CD4-positive, alpha-beta T cell (primary cell): ENCODE measurements around the gene CNNM1. TPM values are rescaled to one million over a fixed set of nuclear protein-coding genes. Genes with fewer than 3 reads are reported as not detected.

ENCODE experiments used
- ATAC-seq: fragments of 200-7000 bp; cut with Tn5 transposase; one replicate; pipeline ENCODE4 v1.10.0; 2022; ENCODE audit warnings: mild to moderate bottlenecking; ENCODE audit not compliant: poor library complexity
- CTCF ChIA-PET: fragments of 350-600 bp; sonication (Branson Sonifier 250); formaldehyde crosslinking; loops from one replicate; lab custom pipeline; 2021; ENCODE audit warnings: antibody characterized with exemption, inconsistent platforms; lab: Charles Lee
- POLR2A ChIA-PET: fragments of 350-600 bp; sonication (Branson Sonifier 250); formaldehyde crosslinking; loops from one replicate; lab custom pipeline; 2021; ENCODE audit warnings: antibody characterized with exemption, inconsistent platforms; lab: Charles Lee
- DNase-seq, 14 experiments: peaks; one replicate each; pipeline ENCODE4 v3.0.0-alpha.2; 2013 to 2020; ENCODE audit warnings: mixed read lengths in 2 of 14
- H3K27ac ChIP-seq, 2 donors: one replicate each; pipeline versions ENCODE4 v1.5.1 to v1.7.0; 2013; ENCODE audit warnings: low read length in 2 of 2, low read depth in 1 of 2, mild to moderate bottlenecking in 1 of 2
- H3K27me3 ChIP-seq, 2 experiments: 1 replicate in 1 of 2; 2 replicates in 1 of 2; pipeline versions ENCODE4 v1.6.1 to v1.7.0; 2013; ENCODE audit warnings: low read length in 2 of 2, control low read depth in 1 of 2, mild to moderate bottlenecking in 1 of 2, moderate library complexity in 1 of 2; ENCODE audit not compliant: insufficient read depth in 2 of 2, control insufficient read depth in 1 of 2
- H3K36me3 ChIP-seq: one replicate; pipeline ENCODE4 v1.6.1; 2013; ENCODE audit warnings: low read length, control low read depth; ENCODE audit not compliant: insufficient read depth
- H3K4me1 ChIP-seq: one replicate; pipeline ENCODE4 v1.6.1; 2013; ENCODE audit warnings: low read length, control low read depth; ENCODE audit not compliant: insufficient read depth
- H3K4me3 ChIP-seq: one replicate; pipeline ENCODE4 v1.5.1; 2013; ENCODE audit warnings: mild to moderate bottlenecking, low read length, moderate library complexity
- H3K9me3 ChIP-seq, 2 experiments: 1 replicate in 1 of 2; 2 replicates in 1 of 2; pipeline versions ENCODE4 v1.6.1 to v1.7.0; 2013; ENCODE audit warnings: low read length in 2 of 2, mild to moderate bottlenecking in 2 of 2, control low read depth in 1 of 2, moderate library complexity in 1 of 2; ENCODE audit not compliant: control insufficient read depth in 1 of 2, insufficient read depth in 1 of 2
- H3K27ac Mint-ChIP-seq: one replicate; pipeline ENCODE4 v1.8.0; 2020; ENCODE audit warnings: mixed read lengths
- H3K27me3 Mint-ChIP-seq: one replicate; pipeline ENCODE4 v1.8.0; 2021; ENCODE audit warnings: mixed read lengths
- H3K36me3 Mint-ChIP-seq: one replicate; pipeline ENCODE4 v1.8.0; 2021; ENCODE audit warnings: low read depth, mixed read lengths
- H3K4me1 Mint-ChIP-seq: one replicate; pipeline ENCODE4 v1.8.0; 2021; ENCODE audit warnings: low read depth, mixed read lengths
- H3K4me3 Mint-ChIP-seq: one replicate; pipeline ENCODE4 v1.8.0; 2020; ENCODE audit warnings: mild to moderate bottlenecking, mixed read lengths
- H3K9me3 Mint-ChIP-seq: one replicate; pipeline ENCODE4 v1.8.0; 2020; ENCODE audit warnings: mixed read lengths
- CTCF ChIP-seq: fragments of 200-600 bp; IDR thresholded peaks from one replicate; pipeline ENCODE4 v1.8.0; 2022; ENCODE audit warnings: antibody characterized with exemption, mild to moderate bottlenecking
- intact Hi-C, 2 experiments: fragments of 100-400 bp; cut with DNase I in 1 of 2; cut with micrococcal nuclease in 1 of 2; formaldehyde crosslinking; loops; one replicate each; pipeline versions ENCODE4 v1.15.1 to v1.9.0; 2023 to 2025; cut with DNase I, micrococcal nuclease
- total RNA-seq, 174 experiments: library from RNA in 2 of 174; stranded (reverse) in 2 of 174; gene quantifications; one replicate each; pipeline ENCODE4 v1.2.3 and lab custom pipeline; 2021 to 2026

CNNM1 gene
- total RNA-seq, 2 experiments from 2014 or later = 0.16 to 0.17 TPM

- CTCF ChIA-PET = no interaction called here
Measured at GRCh38 chr10:99394761-99395386, 65.7 kb downstream of the CNNM1 start.

GRCh38 chr10:99395750-99396445, 66.7 kb downstream of the CNNM1 start:
- Histone ChIP-seq H3K4me1 (peaks cover 4% of the 10 kb centered on the region), H3K4me3 (no peak overlapping the region), H3K9me3 (no peaks in the 10 kb centered on the region), H3K27me3 (no peaks in the 10 kb centered on the region), H3K27ac (no peak overlapping the region), H3K36me3 (peaks cover 23% of the 10 kb centered on the region)
- ATAC-seq = no peak
- CTCF ChIA-PET = interaction anchor here (0.9 kb wide), 1 partner anchor 40 kb away, joined by 3 read pairs; no protein-coding TSS in a partner anchor
- Mint-ChIP-seq H3K36me3 (peaks cover 42% of the 10 kb centered on the region), H3K9me3 (no peaks in the 10 kb centered on the region), H3K4me3 (no peak overlapping the region), H3K27ac (no peak overlapping the region), H3K27me3 (no peaks in the 10 kb centered on the region), H3K4me1 (peaks cover 6% of the 10 kb centered on the region)
- intact Hi-C loops = loop anchor here in 1 of 2 experiments (10.0 kb wide), 1 partner anchor 931 kb away; no protein-coding TSS in a partner anchor
- no peak for TF ChIP-seq CTCF
- no peak for DNase-seq
- POLR2A ChIA-PET = no interaction called here

More at GRCh38 chr10:99394761-99395386, 65.7 kb downstream of the CNNM1 start:
- no peak overlapping the region for H3K4me3 ChIP-seq
- peaks cover 20% of the 10 kb centered on the region for H3K36me3 ChIP-seq
- no peak for TF ChIP-seq CTCF
- H3K36me3 Mint-ChIP-seq = peaks cover 35% of the 10 kb centered on the region
- H3K27ac Mint-ChIP-seq = no peak overlapping the region
- H3K9me3 ChIP-seq = no peaks in the 10 kb centered on the region
- H3K27me3 ChIP-seq = no peaks in the 10 kb centered on the region
- H3K9me3 Mint-ChIP-seq = no peaks in the 10 kb centered on the region
- H3K4me3 Mint-ChIP-seq = no peak overlapping the region
- no peak for ATAC-seq
- DNase-seq = no peak
- peaks cover 4% of the 10 kb centered on the region for H3K4me1 ChIP-seq
- intact Hi-C loops = loop anchor here in 1 of 2 experiments (10.0 kb wide), 1 partner anchor 930 kb away; no protein-coding TSS in a partner anchor
- no peak overlapping the region for H3K27ac ChIP-seq
- POLR2A ChIA-PET = no interaction called here
- H3K27me3 Mint-ChIP-seq = no peaks in the 10 kb centered on the region
- H3K4me1 Mint-ChIP-seq = peaks cover 6% of the 10 kb centered on the region

DNA sequence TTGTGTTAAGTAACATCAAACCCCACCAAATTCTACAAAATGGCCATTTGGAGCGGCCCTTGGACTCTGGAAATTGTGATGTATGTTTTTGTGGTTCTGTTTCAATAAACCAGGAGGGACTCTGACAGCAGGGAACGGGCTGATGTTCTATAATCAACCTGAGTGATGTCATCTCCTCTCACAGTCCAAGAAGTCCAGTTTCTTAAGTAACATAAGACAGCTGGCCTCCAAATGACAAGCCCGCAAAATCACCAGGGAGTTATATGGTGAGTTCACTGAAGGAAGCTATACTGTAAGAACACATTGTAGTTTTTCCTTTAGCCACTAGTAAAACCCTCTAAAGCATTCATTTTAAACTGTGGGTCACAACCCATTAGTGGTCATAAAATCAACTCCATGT, 67.3 kb downstream of the CNNM1 start:
- intact Hi-C loops = loop anchor here in 1 of 2 experiments (10.0 kb wide), 1 partner anchor 932 kb away; no protein-coding TSS in a partner anchor
- CTCF ChIA-PET = interaction anchor here (0.9 kb wide), 1 partner anchor 40 kb away, joined by 3 read pairs; no protein-coding TSS in a partner anchor
- ATAC-seq = no peak

More for the DNA sequence above, 67.3 kb downstream of the CNNM1 start:
- Histone ChIP-seq H3K4me3 (no peak overlapping the region), H3K36me3 (peaks cover 27% of the 10 kb centered on the region), H3K27ac (no peak overlapping the region), H3K27me3 (no peaks in the 10 kb centered on the region), H3K9me3 (no peaks in the 10 kb centered on the region), H3K4me1 (peaks cover 4% of the 10 kb centered on the region)
- DNase-seq = no peak
- Mint-ChIP-seq H3K9me3 (no peaks in the 10 kb centered on the region), H3K36me3 (peaks cover 48% of the 10 kb centered on the region), H3K4me1 (peaks cover 6% of the 10 kb centered on the region), H3K27me3 (no peaks in the 10 kb centered on the region), H3K27ac (no peak overlapping the region), H3K4me3 (no peak overlapping the region)
- TF ChIP-seq CTCF = no peak
- POLR2A ChIA-PET = no interaction called here
